ENCODE measurements around the gene MAGOH. TPM values are rescaled to one million over a fixed set of nuclear protein-coding genes. Genes with fewer than 3 reads are reported as not detected.

MAGOH gene
- total and polyA plus RNA-seq, 10 of the 15 experiments (the other 5 are each of a cell fraction or from before 2014, with no cell fraction given): 62.6 to 261 (median 89.8) TPM

GRCh38 chr1:53273526-53273925 lies 35.2 kb upstream of the MAGOH start:
- CTCF ChIA-PET: interaction anchor here (0.8 kb wide), 1 partner anchor 120 kb away, joined by 4 read pairs; no protein-coding TSS in a partner anchor
- DNase-seq (ENCODE audit: low read depth, low spot score) (no peak), FAIRE-seq (no peak)

More at GRCh38 chr1:53273526-53273925, 35.2 kb upstream of the MAGOH start:
- H3K27me3 ChIP-seq (replicated peaks in 1 of 2; ENCODE audit: control insufficient read depth in 2 of 2, insufficient read depth in 2 of 2, low read length in 1 of 2): no peaks in the 10 kb centered on the region
- whole genome bisulfite sequencing (ENCODE audit: insufficient coverage, insufficient replicate concordance, low lambda C conversion rate, missing lambda C conversion rate): 100% methylated on average over 2 of the region's 2 CpGs
- H3K4me2 ChIP-seq (ENCODE audit: control insufficient read depth, insufficient read depth): no peak overlapping the region
- TF ChIP-seq NFYB (IDR thresholded peaks at IDR 0.05; ENCODE audit: insufficient read depth, low read depth, low read length): no peak
- no peak for TF ChIP-seq KDM1A (IDR thresholded peaks at IDR 0.05; ENCODE audit: borderline replicate concordance)
- TF ChIP-seq E2F4 (IDR thresholded peaks at IDR 0.05; ENCODE audit: low read depth, low read length): no peak
- no peak for TF ChIP-seq CBX5 (IDR thresholded peaks at IDR 0.05; ENCODE audit: low read depth)
- no peak for TF ChIP-seq ZNF207 (IDR thresholded peaks at IDR 0.05; ENCODE audit: borderline replicate concordance)
- TF ChIP-seq CBFB (IDR thresholded peaks at IDR 0.05; ENCODE audit: low read depth): no peak
- TF ChIP-seq CHD1 (IDR thresholded peaks at IDR 0.05; ENCODE audit: low read depth, low read length): no peak
- no peak for TF ChIP-seq WRNIP1 (IDR thresholded peaks at IDR 0.05; ENCODE audit: borderline replicate concordance, low read depth, low read length)
- no peak for TF ChIP-seq IRF5 (IDR thresholded peaks at IDR 0.05; ENCODE audit: borderline replicate concordance)
- no peak for TF ChIP-seq RAD51 (IDR thresholded peaks at IDR 0.05)
- TF ChIP-seq ZBTB11 (CRISPR knock-in tag; IDR thresholded peaks at IDR 0.05): no peak
- no peak for TF ChIP-seq ZNF622 (IDR thresholded peaks at IDR 0.05)
- no peak for TF ChIP-seq LARP7 (IDR thresholded peaks at IDR 0.05)
- TF ChIP-seq IKZF2 (IDR thresholded peaks at IDR 0.05): no peak
- ChIA-PET POLR2A (no interaction called here), SMC1A (ENCODE audit: uncharacterized antibody, unreplicated experiment) (no interaction called here), RAD21 (ENCODE audit: unreplicated experiment) (no interaction called here)
- no peaks in the 10 kb centered on the region for H3K79me2 ChIP-seq (ENCODE audit: control insufficient read depth, insufficient read depth, low read length)
- H2AFZ ChIP-seq (ENCODE audit: control insufficient read depth, low read depth, low read length): no peak overlapping the region
- intact Hi-C loops (cut with micrococcal nuclease; ENCODE audit: unreplicated experiment): no loop called here
- no TSS peak for BruUV-seq (replicated peaks)
- H3K36me3 ChIP-seq (ENCODE audit: control insufficient read depth in 2 of 2, insufficient read depth in 2 of 2, low read length in 1 of 2): peaks cover 8 to 25% of the 10 kb centered on the region in 2 experiments; a peak in 3 of 4 replicates
- no peak overlapping the region for H3K9ac ChIP-seq (ENCODE audit: control insufficient read depth, insufficient read depth, low read length)
- H3K9me3 ChIP-seq (replicated peaks; ENCODE audit: control insufficient read depth, insufficient read depth, low read length): no peaks in the 10 kb centered on the region
- no peaks in the 10 kb centered on the region for H3K4me1 ChIP-seq (ENCODE audit: control insufficient read depth, insufficient read depth, low read length)
- no peak overlapping the region for H3K27ac ChIP-seq (ENCODE audit: control insufficient read depth, insufficient read depth)
- H3K4me3 ChIP-seq: no peak overlapping the region
- in situ Hi-C loops (cut with MboI): no loop called here
- no peak for ATAC-seq
- H4K20me1 ChIP-seq (ENCODE audit: control insufficient read depth, insufficient read depth): no peaks in the 10 kb centered on the region

Data from GM12878 (cell line).